ENCODE measurements around the gene MIB1.

The MIB1 gene

GRCh38 chr18:21815101-21815500, 74.5 kb downstream of the MIB1 start:
- ATAC-seq (no peak), DNase-seq (no peak)

- DNase-seq (no peak), ATAC-seq (no peak)
Observed at GRCh38 chr18:21820033-21820810, 79.6 kb downstream of the MIB1 start.

GRCh38 chr18:21820811-21821143, 80.2 kb downstream of the MIB1 start:
- ATAC-seq (no peak), DNase-seq (no peak)

- no peak for ATAC-seq
Observed at GRCh38 chr18:21823848-21824247, 83.3 kb downstream of the MIB1 start.

GRCh38 chr18:21826196-21826595, 85.6 kb downstream of the MIB1 start:
- DNase-seq (no peak), ATAC-seq (no peak)

More at GRCh38 chr18:21823848-21824247, 83.3 kb downstream of the MIB1 start:
- DNase-seq, result no peak

- ATAC-seq, result no peak
Observed at GRCh38 chr18:21826641-21827302, 86.2 kb downstream of the MIB1 start.

GRCh38 chr18:21830532-21830931, 89.9 kb downstream of the MIB1 start:
- no peak for DNase-seq
- no peak for ATAC-seq

More at GRCh38 chr18:21826641-21827302, 86.2 kb downstream of the MIB1 start:
- no peak for DNase-seq

- DNase-seq, result no peak
Observed at GRCh38 chr18:21831413-21831831, 90.8 kb downstream of the MIB1 start.

GRCh38 chr18:21833604-21834298, 93.2 kb downstream of the MIB1 start:
- DNase-seq, result no peak
- ATAC-seq, result no peak

More at GRCh38 chr18:21831413-21831831, 90.8 kb downstream of the MIB1 start:
- ATAC-seq, result no peak

GRCh38 chr18:21834299-21834660, 93.7 kb downstream of the MIB1 start:
- ATAC-seq, result no peak
- DNase-seq, result no peak

- ATAC-seq, result no peak
- DNase-seq, result no peak
Observed at GRCh38 chr18:21841570-21841969, 101.0 kb downstream of the MIB1 start.

GRCh38 chr18:21843341-21843740, 102.7 kb downstream of the MIB1 start:
- DNase-seq (no peak), ATAC-seq (no peak)

- DNase-seq, result no peak
- no peak for ATAC-seq
Observed at GRCh38 chr18:21851327-21851961, 110.9 kb downstream of the MIB1 start.

- ATAC-seq, result no peak
- no peak for DNase-seq
Observed at GRCh38 chr18:21853016-21853415, 112.4 kb downstream of the MIB1 start.

- no peak for DNase-seq
- ATAC-seq, result no peak
Observed at GRCh38 chr18:21853775-21854552, 113.4 kb downstream of the MIB1 start.

- ATAC-seq, result no peak
- DNase-seq, result no peak
Observed at GRCh38 chr18:21855432-21855831, 114.8 kb downstream of the MIB1 start.

- ATAC-seq, result no peak
- no peak for DNase-seq
Observed at GRCh38 chr18:21857871-21858270, 117.3 kb downstream of the MIB1 start.

- ATAC-seq (no peak), DNase-seq (no peak)
Observed at GRCh38 chr18:21858544-21858943, 118.0 kb downstream of the MIB1 start.

GRCh38 chr18:21864386-21864785, 123.8 kb downstream of the MIB1 start:
- ATAC-seq (no peak), DNase-seq (no peak)

- ATAC-seq (no peak), DNase-seq (no peak)
Observed at GRCh38 chr18:21865043-21865442, 124.5 kb downstream of the MIB1 start.

GRCh38 chr18:21868770-21869169, 128.2 kb downstream of the MIB1 start:
- ATAC-seq (no peak), DNase-seq (no peak)

- ATAC-seq (no peak), DNase-seq (no peak)
Observed at GRCh38 chr18:21889570-21889969, 149.0 kb downstream of the MIB1 start.

Data from stimulated activated naive CD8-positive, alpha-beta T cell treated with anti-CD3 and anti-CD28 coated beads, Interleukin-15, Interleukin-2, amounts not matched to agents 100 U/mL and 50 U/mL, for 24 hours (primary cell).